DMS153 (cell line): ENCODE results near the gene CAMTA1.

Source experiments
- DNase-seq: peaks from one replicate; lab custom pipeline; 2025; lab: John Stamatoyannopoulos, UW

Gene CAMTA1

DNA sequence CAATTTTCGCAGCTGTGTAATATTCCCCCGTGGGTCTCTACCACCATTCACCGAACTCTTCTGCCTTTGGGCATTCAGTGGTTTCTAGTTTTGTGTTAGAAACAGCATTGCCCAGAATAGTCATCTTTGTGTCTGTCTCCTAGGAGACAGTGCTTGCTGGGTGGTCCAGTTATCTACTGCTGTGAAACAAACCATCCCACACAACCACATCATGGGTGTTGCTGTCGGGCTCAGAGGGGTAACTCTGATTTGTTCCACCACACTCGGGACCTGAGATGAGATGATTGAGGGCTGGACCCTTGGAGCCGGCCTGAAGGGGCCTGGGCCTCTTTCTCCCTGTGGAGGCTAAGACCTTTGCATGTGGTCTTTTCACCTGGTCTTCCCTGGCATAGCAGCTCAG lies 558.6 kb downstream of the CAMTA1 start:
- DNase-seq = no peak

- DNase-seq = no peak
These were observed 559.0 kb downstream of the CAMTA1 start for GRCh38 chr1:7344299-7344698.

DNA sequence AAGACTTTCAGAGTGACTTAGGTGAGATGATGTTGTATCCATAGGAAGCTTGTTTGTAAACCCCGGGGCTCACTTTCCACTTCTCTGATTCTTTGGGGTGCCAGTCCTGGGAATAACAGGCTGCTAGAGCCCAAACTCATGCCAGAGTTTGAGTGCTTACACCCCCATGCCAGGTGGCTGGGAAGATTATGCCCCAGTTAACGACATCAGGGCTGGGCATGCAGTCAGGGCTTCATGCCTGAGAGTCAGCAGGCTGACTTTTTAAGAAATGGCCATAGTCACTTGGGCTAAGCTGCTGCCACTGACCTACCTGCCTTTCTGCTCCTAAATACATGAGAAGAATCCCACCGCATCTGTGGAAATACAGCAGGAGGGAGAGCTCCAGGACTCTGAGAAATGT lies 560.3 kb downstream of the CAMTA1 start:
- DNase-seq = no peak

DNA sequence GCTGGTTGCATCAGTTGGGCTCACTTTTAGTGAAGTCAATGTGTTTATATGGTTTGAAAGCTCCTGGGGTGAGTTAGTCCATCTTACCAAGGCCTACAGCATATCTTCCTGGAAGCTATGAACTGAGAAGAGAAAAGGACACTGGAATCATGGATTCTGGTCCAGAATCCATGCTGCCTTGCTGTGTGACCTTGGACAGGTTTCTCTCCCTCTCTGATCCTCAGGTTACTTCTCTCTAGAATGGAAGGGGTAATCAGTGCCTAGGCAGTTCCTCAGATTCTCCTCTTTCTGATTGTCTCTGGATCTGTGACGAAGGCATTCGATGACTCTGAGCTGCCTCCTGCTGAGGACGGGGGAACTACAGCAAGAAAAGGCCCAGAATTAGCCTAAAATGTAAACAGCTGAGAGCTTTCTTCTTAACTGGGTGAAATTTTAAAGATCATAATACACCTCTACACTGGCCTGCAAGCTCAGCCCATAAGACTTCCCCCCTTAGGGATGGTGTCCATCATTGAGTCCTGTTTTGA lies 560.9 kb downstream of the CAMTA1 start:
- no peak for DNase-seq

- DNase-seq = no peak
These were observed 561.6 kb downstream of the CAMTA1 start for GRCh38 chr1:7346600-7347570.

- no peak for DNase-seq
These were observed 562.8 kb downstream of the CAMTA1 start for GRCh38 chr1:7348073-7348472.

DNA sequence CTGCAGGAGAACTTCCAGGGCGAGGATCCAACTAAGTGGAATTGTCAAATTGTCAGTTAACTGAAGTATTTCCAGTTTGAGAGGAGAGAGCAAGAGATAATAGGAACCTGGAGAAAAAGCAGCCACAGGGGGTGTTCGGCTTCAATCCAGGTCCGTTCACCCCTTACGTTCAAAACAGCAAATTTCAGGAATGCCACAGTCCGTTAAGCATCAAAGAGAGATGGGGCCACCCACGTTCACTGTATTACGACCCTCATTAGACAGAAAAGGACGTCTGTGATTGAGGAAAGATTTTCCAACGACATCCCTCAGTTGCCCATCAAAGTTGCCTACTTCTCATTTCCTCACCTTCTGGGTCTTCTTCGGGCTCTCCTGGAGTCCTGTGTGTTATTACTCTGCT lies 563.3 kb downstream of the CAMTA1 start:
- DNase-seq = no peak

GRCh38 chr1:7350804-7351203 lies 565.5 kb downstream of the CAMTA1 start:
- no peak for DNase-seq

DNA sequence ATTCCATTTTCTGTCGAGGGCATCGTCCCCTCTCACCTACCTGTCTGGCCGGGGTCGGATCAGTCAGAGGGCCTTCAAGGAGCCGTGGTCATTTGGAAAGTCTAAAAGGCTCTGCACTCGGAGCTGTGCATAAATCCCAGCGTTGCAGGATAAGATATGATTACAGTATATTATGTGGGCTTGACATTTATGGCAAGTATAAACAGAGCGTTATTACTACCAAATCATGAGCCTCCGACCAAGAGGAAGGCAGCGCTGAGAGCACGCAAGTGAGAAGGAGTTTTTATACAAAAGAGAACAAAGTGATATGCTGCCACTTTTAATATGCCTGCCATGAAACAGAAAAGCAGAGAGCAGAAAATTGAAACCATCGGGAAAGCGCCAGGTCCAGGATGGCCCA lies 566.4 kb downstream of the CAMTA1 start:
- DNase-seq = no peak

GRCh38 chr1:7352364-7352763 lies 567.1 kb downstream of the CAMTA1 start:
- DNase-seq = no peak

GRCh38 chr1:7352974-7353373 lies 567.7 kb downstream of the CAMTA1 start:
- DNase-seq = no peak

DNA sequence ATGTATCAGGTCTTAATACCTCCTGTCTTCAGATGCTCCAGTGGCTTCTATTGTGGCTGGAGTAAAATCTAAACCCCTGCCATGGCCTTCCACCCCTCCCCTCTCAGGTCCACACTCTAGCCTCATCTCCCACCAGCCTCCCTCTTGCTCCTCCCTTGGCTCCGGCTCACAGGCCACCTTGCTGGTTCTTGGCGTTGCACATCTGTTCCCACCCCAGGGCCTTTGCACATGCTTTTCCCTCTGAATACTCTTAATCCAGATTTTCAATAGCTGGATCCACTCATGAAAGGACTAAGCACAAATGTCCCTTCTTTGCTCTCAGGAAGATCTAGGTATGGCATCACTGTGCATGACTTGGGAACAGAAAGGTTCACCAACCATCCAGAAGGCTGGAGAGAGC lies 570.4 kb downstream of the CAMTA1 start:
- no peak for DNase-seq

DNA sequence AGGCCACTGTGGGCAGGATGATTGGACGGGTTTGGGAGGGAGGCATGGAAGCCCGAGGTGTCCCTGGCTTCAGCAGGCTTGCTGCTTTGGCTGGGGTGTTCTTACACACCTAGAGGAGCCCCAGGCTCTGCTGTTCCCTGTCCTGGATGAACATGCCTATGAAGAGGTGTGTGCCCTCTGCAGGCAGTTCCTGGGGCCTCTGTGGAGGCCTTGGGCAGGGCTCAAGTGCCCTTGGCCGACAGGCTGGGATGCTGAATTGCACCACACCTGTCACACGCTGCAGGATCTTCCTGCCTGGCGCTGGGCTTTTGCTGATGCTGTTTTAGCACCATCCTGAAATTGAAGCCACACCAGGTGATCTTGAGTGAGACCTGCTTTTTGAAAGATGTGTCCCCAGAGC lies 570.8 kb downstream of the CAMTA1 start:
- peak; percentile 30 for DNase-seq

GRCh38 chr1:7358425-7358824 lies 573.2 kb downstream of the CAMTA1 start:
- no peak for DNase-seq

GRCh38 chr1:7360526-7360925 lies 575.3 kb downstream of the CAMTA1 start:
- no peak for DNase-seq

DNA sequence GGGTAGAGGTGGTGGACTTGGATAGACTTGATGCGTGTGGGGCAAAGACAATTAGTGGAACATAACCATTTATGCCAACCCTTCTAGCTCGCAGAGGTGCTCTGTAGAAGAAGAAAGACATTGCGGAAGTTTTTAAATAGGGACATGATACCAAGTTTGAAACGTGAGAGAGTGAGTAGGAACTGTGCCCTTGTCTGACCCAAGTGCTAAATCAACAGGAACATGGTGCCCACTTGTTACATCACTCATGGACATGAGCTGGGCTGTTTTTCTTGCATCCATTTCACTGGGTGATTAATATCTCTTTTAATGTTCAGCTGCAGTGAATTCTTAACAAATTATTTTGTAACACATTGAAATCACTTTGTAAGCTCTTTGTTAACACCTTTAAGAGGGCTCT lies 577.7 kb downstream of the CAMTA1 start:
- DNase-seq = no peak

GRCh38 chr1:7363450-7363849 lies 578.2 kb downstream of the CAMTA1 start:
- DNase-seq = no peak

DNA sequence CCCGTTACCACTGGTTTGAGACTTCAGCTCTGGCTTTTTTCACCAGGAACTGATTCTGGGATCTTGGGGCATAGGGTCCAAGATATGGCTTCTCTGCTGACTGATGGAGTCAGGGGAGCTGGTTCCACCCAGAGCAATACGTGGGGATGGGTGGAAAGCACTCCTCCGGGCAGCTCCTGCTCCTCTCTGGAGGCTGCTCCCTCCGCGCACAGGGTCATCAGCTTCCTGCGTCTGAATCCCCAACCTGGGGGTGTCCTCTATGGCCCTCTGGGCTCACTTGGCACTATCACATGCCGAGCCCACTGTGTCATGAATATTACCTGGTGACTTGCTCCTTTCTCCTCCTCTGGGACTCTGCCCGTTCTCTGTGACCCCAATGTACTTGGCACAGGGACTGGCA lies 580.5 kb downstream of the CAMTA1 start:
- no peak for DNase-seq

GRCh38 chr1:7366286-7366954 lies 581.2 kb downstream of the CAMTA1 start:
- DNase-seq = peak; percentile 77

DNA sequence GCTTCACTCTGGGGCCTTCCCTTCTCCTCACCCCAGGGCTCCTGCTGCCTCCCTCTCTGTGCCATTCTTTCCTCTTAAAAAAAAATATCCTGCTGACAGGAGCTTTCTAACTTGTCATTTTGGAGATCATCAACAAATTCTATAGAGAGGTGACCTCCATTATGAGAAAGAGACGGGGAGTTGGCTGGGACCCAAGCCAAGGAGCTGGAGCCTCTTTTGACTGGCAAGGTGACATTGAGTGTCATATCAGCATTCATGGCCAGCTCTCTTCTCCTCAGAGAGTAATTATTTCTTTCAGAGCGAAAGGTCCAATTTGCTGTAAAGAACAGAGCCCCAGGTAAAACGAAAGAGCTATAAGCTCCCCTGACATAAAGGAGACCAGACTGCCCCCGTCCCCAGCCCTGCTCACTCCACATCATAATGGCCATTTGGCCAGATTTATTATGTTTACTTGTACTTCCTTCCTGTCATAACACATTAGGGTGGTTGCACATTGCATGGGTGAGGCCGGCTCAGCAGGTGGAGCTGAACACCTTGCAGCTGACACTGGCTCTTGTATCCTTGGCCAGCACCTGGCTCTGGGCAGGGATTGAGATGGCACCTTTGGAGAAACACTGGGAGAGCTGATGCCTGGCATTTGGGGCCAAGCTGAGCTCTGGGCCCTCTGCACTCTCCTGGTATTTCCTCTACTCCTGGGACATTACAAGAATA lies 581.9 kb downstream of the CAMTA1 start:
- DNase-seq = peak; percentile 97

DNA sequence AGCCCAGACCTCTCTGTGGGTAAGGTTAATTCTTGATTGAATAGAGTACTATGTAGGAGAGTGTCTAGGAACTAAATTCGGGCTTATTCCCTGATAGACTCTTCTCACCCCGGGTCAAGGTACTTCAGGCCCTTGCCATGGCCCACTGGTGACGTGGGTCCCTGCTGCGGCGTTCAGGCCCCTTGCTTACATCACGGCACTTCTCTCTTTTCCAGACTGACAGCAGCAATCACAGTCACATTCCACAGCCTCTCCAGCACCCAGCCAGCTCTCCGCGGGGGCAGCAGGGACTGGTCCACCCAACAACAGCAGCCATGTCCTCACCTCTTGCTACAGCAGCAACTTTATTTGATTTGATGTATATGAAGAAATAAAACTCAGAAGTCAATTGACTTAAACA lies 584.6 kb downstream of the CAMTA1 start:
- no peak for DNase-seq

- DNase-seq = no peak
These were observed 586.7 kb downstream of the CAMTA1 start for GRCh38 chr1:7371926-7372325.
